HCT116 (cell line): ENCODE measurements around the gene RSRC1. TPM values are rescaled to one million over a fixed set of nuclear protein-coding genes. Genes with fewer than 3 reads are reported as not detected.

Experiments used
- ATAC-seq: fragments of 200-7000 bp; cut with Tn5 transposase; 2 replicates; pipeline ENCODE4 v1.9.1; 2020; ENCODE audit warnings: mild to moderate bottlenecking, moderate library complexity
- BruUV-seq: library from RNA; stranded (reverse); fragments of 400-500 nt; replicated peaks from 2 replicates; lab custom pipeline; 2021; lab: Mats Ljungman, UMichigan
- CTCF ChIA-PET: fragments of 300-600 bp; sonication (Branson Sonifier 250); formaldehyde crosslinking; loops from one replicate; lab custom pipeline; 2021; ENCODE audit warnings: antibody characterized with exemption; lab: Charles Lee
- POLR2A ChIA-PET: fragments of 300-600, 350-600 bp; sonication (Branson Sonifier 250); formaldehyde crosslinking; loops from one replicate; lab custom pipeline; 2021; ENCODE audit warnings: antibody characterized with exemption; lab: Charles Lee
- RAD21 ChIA-PET, 2 experiments: fragments of 300-600 bp; sonication (Branson Sonifier 250); formaldehyde crosslinking; loops; one replicate each; lab custom pipeline; 2023; ENCODE audit warnings: low total read pairs in 2 of 2; ENCODE audit not compliant: uncharacterized antibody in 2 of 2, unreplicated experiment in 2 of 2, low non-redundant PET in 1 of 2; lab: Charles Lee
- DNase-seq: peaks from one replicate; pipeline ENCODE4 v3.0.0-alpha.2; 2010; ENCODE audit warnings: low read depth, low spot score
- H2AFZ ChIP-seq: fragments of 200-600 bp; shearing (Covaris generic), sonication (generic); 2 replicates; pipeline ENCODE4 v1.6.1; 2017; ENCODE audit warnings: low read depth, mixed run types, mixed read lengths, antibody characterized with exemption, low read length; ENCODE audit not compliant: poor library complexity, severe bottlenecking
- H3K27ac ChIP-seq: 2 replicates; pipeline ENCODE4 v1.5.1; 2012; ENCODE audit warnings: low read depth, low read length
- H3K27me3 ChIP-seq: fragments of 200-600 bp; sonication (generic); 2 replicates; pipeline ENCODE4 v1.6.1; 2016; ENCODE audit warnings: mixed run types, low read length, mixed read lengths; ENCODE audit not compliant: insufficient read depth
- H3K36me3 ChIP-seq, 2 experiments: fragments of 200-500 bp in 1 of 2; fragments of 200-600 bp in 1 of 2; sonication (Bioruptor generic) in 1 of 2; sonication (generic) in 1 of 2; 2 replicates each; pipeline versions ENCODE4 v1.5.1 to v1.6.1; 2014 to 2016; ENCODE audit warnings: low read length in 2 of 2, inconsistent platforms in 1 of 2, mixed read lengths in 1 of 2, mixed run types in 1 of 2; ENCODE audit not compliant: insufficient read depth in 2 of 2, control insufficient read depth in 1 of 2
- H3K4me1 ChIP-seq, 2 experiments: fragments of 200-600 bp in 1 of 2; sonication (generic) in 1 of 2; 2 replicates each; pipeline versions ENCODE4 v1.5.1 to v1.6.1; 2012 to 2017; ENCODE audit warnings: low read length in 2 of 2, inconsistent platforms in 1 of 2, mild to moderate bottlenecking in 1 of 2, mixed read lengths in 1 of 2, mixed run types in 1 of 2, moderate library complexity in 1 of 2; ENCODE audit not compliant: insufficient read depth in 2 of 2, control insufficient read depth in 1 of 2
- H3K4me2 ChIP-seq: fragments of 200-600 bp; sonication (generic); 2 replicates; pipeline ENCODE4 v1.6.1; 2017; ENCODE audit warnings: mixed run types, low read length, mixed read lengths
- H3K4me3 ChIP-seq, 2 experiments: fragments of 200-600 bp in 1 of 2; sonication (generic) in 1 of 2; replicated peaks in 1 of 2; 2 replicates each; pipeline ENCODE4 v1.5.1; 2011 to 2016; ENCODE audit warnings: low read length in 2 of 2, control low read depth in 1 of 2, low read depth in 1 of 2, mild to moderate bottlenecking in 1 of 2, mixed read lengths in 1 of 2, mixed run types in 1 of 2
- H3K79me2 ChIP-seq: fragments of 200-600 bp; sonication (generic); 2 replicates; pipeline ENCODE4 v1.6.1; 2017; ENCODE audit warnings: mild to moderate bottlenecking, mixed run types, low read length, moderate library complexity, mixed read lengths; ENCODE audit not compliant: insufficient read depth
- H3K9ac ChIP-seq: fragments of 200-600 bp; sonication (generic); 2 replicates; pipeline ENCODE4 v1.6.1; 2016; ENCODE audit warnings: low read length, mixed read lengths
- H3K9me2 ChIP-seq: fragments of 200-600 bp; sonication (generic), shearing (Covaris generic); 2 replicates; pipeline ENCODE4 v1.6.1; 2017; ENCODE audit warnings: mixed run types, mild to moderate bottlenecking, moderate library complexity; ENCODE audit not compliant: insufficient read depth
- H3K9me3 ChIP-seq, 2 experiments: fragments of 200-500 bp in 1 of 2; fragments of 200-600 bp in 1 of 2; sonication (Bioruptor generic) in 1 of 2; sonication (generic) in 1 of 2; 2 replicates each; pipeline ENCODE4 v1.6.1; 2014 to 2017; ENCODE audit warnings: low read length in 2 of 2, mixed read lengths in 2 of 2, inconsistent platforms in 1 of 2, low read depth in 1 of 2, mild to moderate bottlenecking in 1 of 2, mixed run types in 1 of 2, moderate library complexity in 1 of 2; ENCODE audit not compliant: control insufficient read depth in 1 of 2, insufficient read depth in 1 of 2
- H4K20me1 ChIP-seq: fragments of 200-600 bp; sonication (generic), shearing (Covaris generic); 2 replicates; pipeline ENCODE4 v1.6.1; 2017; ENCODE audit warnings: mixed run types, mild to moderate bottlenecking, moderate library complexity; ENCODE audit not compliant: insufficient read depth
- CEBPB ChIP-seq: IDR thresholded peaks from 2 replicates; pipeline ENCODE4 v1.6.1; 2012; ENCODE audit warnings: low read depth
- EZH2 ChIP-seq: fragments of 200-600 bp; sonication (generic); IDR thresholded peaks from 2 replicates; pipeline ENCODE4 v1.6.1; 2017; ENCODE audit warnings: antibody characterized with exemption, mixed run types
- EZH2phosphoT487 ChIP-seq: fragments of 200-600 bp; IDR thresholded peaks from 2 replicates; pipeline ENCODE4 v1.6.1; 2018; ENCODE audit warnings: antibody characterized with exemption, borderline replicate concordance
- FOSL1 ChIP-seq: IDR thresholded peaks from 2 replicates; pipeline ENCODE4 v1.6.1; 2012; ENCODE audit warnings: low read depth
- JUND ChIP-seq: IDR thresholded peaks from 2 replicates; pipeline ENCODE4 v1.6.1; 2012
- POLR2A ChIP-seq: IDR thresholded peaks from 2 replicates; pipeline ENCODE4 v1.7.0; 2011; ENCODE audit warnings: borderline replicate concordance; ENCODE audit not compliant: insufficient read depth, insufficient read length; ENCODE audit errors: extremely low read depth
- POLR2AphosphoS5 ChIP-seq: IDR thresholded peaks from 2 replicates; pipeline ENCODE4 v1.6.1; 2011; ENCODE audit warnings: mild to moderate bottlenecking, low read depth, low read length, moderate library complexity
- RAD21 ChIP-seq: IDR thresholded peaks from 2 replicates; pipeline ENCODE4 v1.6.1; 2012; ENCODE audit warnings: low read depth, mild to moderate bottlenecking
- SIN3A ChIP-seq: IDR thresholded peaks from 2 replicates; pipeline ENCODE4 v1.6.1; 2012; ENCODE audit warnings: low read depth
- TCF7L2 ChIP-seq: IDR thresholded peaks from 2 replicates; pipeline ENCODE4 v1.7.0; 2011; ENCODE audit warnings: borderline replicate concordance, inconsistent platforms; ENCODE audit not compliant: insufficient read depth, insufficient read length; ENCODE audit errors: extremely low read depth
- ZFX ChIP-seq: fragments of 450-650 bp; IDR thresholded peaks from 2 replicates; pipeline ENCODE4 v1.6.1; 2017
- ZNF274 ChIP-seq: fragments of 200-500 bp; sonication (Bioruptor generic); IDR thresholded peaks from 2 replicates; pipeline ENCODE4 v1.6.1; 2014; ENCODE audit warnings: mild to moderate bottlenecking, low read depth, low read length, inconsistent platforms
- intact Hi-C: fragments of 100-400 bp; cut with micrococcal nuclease; formaldehyde crosslinking; loops from 2 replicates; pipeline ENCODE4 v1.10.0; 2022
- total RNA-seq: library from RNA; stranded (reverse); gene quantifications from one replicate; pipeline ENCODE4 v1.2.1, GENCODE V29; 2021; ENCODE audit not compliant: unreplicated experiment
- TF ChIP-seq, protein P1 (sequence below): IDR thresholded peaks from 2 replicates; pipeline ENCODE4 v1.6.1; 2012; ENCODE audit warnings: low read depth
- TF ChIP-seq, protein P2 (sequence below): IDR thresholded peaks from 2 replicates; pipeline ENCODE4 v1.6.1; 2012
- TF ChIP-seq, protein P3 (sequence below): IDR thresholded peaks from 2 replicates; pipeline ENCODE4 v1.6.1; 2011; ENCODE audit warnings: mild to moderate bottlenecking, low read length, moderate library complexity; ENCODE audit not compliant: insufficient replicate concordance; ENCODE audit errors: extremely low read depth

Gene RSRC1
- total RNA-seq, 1 experiment from 2014 or later = 37.1 TPM

DNA sequence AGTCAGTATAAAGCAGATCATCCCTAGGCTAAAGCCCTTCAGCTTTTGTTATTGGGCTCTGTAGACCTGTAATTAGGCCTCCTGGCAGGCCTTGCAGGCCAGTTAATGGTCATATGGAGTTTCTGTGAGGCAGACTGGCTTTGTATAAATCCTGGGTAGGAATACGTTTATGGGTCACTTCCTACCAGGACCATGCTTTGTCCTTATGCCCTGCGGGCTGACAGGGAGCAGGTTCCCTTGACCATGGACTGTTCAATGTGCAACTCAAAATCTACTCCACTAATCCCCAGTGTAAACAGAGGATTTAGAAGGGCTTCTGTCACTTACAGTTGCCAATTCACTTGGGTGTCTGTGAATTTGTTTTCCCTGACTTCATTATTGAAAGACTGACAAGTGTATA, 258.4 kb downstream of the RSRC1 start:
- Histone ChIP-seq H3K4me2 (no peak overlapping the region), H3K36me3 (no peaks in the 10 kb centered on the region), H3K27ac (no peak overlapping the region), H3K4me1 (no peaks in the 10 kb centered on the region), H3K4me3 (no peak overlapping the region), H3K79me2 (no peaks in the 10 kb centered on the region), H3K9me3 (no peaks in the 10 kb centered on the region), H4K20me1 (no peaks in the 10 kb centered on the region), H3K27me3 (no peaks in the 10 kb centered on the region), H3K9me2 (no peaks in the 10 kb centered on the region), H3K9ac (no peak overlapping the region), H2AFZ (no peak overlapping the region)
- ChIA-PET POLR2A (no interaction called here), RAD21 (no interaction called here), CTCF (no interaction called here)
- intact Hi-C loops = no loop called here
- DNase-seq (no peak), ATAC-seq (no peak)
- BruUV-seq = no TSS peak
- TF ChIP-seq CEBPB (no peak), FOSL1 (no peak), POLR2A (no peak), RAD21 (no peak), SIN3A (no peak), ZNF274 (no peak), JUND (no peak), EZH2 (no peak), POLR2AphosphoS5 (no peak), TCF7L2 (no peak), EZH2phosphoT487 (no peak), ZFX (no peak)
- TF ChIP-seq, protein P1, sequence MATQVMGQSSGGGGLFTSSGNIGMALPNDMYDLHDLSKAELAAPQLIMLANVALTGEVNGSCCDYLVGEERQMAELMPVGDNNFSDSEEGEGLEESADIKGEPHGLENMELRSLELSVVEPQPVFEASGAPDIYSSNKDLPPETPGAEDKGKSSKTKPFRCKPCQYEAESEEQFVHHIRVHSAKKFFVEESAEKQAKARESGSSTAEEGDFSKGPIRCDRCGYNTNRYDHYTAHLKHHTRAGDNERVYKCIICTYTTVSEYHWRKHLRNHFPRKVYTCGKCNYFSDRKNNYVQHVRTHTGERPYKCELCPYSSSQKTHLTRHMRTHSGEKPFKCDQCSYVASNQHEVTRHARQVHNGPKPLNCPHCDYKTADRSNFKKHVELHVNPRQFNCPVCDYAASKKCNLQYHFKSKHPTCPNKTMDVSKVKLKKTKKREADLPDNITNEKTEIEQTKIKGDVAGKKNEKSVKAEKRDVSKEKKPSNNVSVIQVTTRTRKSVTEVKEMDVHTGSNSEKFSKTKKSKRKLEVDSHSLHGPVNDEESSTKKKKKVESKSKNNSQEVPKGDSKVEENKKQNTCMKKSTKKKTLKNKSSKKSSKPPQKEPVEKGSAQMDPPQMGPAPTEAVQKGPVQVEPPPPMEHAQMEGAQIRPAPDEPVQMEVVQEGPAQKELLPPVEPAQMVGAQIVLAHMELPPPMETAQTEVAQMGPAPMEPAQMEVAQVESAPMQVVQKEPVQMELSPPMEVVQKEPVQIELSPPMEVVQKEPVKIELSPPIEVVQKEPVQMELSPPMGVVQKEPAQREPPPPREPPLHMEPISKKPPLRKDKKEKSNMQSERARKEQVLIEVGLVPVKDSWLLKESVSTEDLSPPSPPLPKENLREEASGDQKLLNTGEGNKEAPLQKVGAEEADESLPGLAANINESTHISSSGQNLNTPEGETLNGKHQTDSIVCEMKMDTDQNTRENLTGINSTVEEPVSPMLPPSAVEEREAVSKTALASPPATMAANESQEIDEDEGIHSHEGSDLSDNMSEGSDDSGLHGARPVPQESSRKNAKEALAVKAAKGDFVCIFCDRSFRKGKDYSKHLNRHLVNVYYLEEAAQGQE = no peak
- TF ChIP-seq, protein P2, sequence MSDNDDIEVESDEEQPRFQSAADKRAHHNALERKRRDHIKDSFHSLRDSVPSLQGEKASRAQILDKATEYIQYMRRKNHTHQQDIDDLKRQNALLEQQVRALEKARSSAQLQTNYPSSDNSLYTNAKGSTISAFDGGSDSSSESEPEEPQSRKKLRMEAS = no peak
- TF ChIP-seq, protein P3, sequence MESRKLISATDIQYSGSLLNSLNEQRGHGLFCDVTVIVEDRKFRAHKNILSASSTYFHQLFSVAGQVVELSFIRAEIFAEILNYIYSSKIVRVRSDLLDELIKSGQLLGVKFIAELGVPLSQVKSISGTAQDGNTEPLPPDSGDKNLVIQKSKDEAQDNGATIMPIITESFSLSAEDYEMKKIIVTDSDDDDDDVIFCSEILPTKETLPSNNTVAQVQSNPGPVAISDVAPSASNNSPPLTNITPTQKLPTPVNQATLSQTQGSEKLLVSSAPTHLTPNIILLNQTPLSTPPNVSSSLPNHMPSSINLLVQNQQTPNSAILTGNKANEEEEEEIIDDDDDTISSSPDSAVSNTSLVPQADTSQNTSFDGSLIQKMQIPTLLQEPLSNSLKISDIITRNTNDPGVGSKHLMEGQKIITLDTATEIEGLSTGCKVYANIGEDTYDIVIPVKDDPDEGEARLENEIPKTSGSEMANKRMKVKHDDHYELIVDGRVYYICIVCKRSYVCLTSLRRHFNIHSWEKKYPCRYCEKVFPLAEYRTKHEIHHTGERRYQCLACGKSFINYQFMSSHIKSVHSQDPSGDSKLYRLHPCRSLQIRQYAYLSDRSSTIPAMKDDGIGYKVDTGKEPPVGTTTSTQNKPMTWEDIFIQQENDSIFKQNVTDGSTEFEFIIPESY = no peak
